Mesendoderm (in vitro differentiated cells): Measurements from ENCODE around the gene APOE.

ENCODE experiments used
- DNase-seq: peaks from one replicate; pipeline ENCODE4 v3.0.0; 2013
- H2AK5ac ChIP-seq: 2 replicates; pipeline ENCODE4 v1.6.1; 2013; ENCODE audit warnings: low read length, inconsistent platforms
- H2BK120ac ChIP-seq: 2 replicates; pipeline ENCODE4 v1.6.1; 2013; ENCODE audit warnings: low read depth, mild to moderate bottlenecking, low read length, moderate library complexity, mixed read lengths
- H2BK15ac ChIP-seq: replicated peaks from 2 replicates; pipeline ENCODE4 v1.6.1; 2013; ENCODE audit warnings: low read depth, mild to moderate bottlenecking, moderate library complexity
- H2BK5ac ChIP-seq: 2 replicates; pipeline ENCODE4 v1.6.1; 2013; ENCODE audit warnings: low read length, inconsistent platforms
- H3K18ac ChIP-seq: 2 replicates; pipeline ENCODE4 v1.6.1; 2013; ENCODE audit warnings: mild to moderate bottlenecking, low read length, mixed read lengths
- H3K23ac ChIP-seq: one replicate; pipeline ENCODE4 v1.6.1; 2013; ENCODE audit warnings: low read length
- H3K27ac ChIP-seq: 2 replicates; pipeline ENCODE4 v1.5.1; 2013; ENCODE audit warnings: low read depth, mild to moderate bottlenecking, inconsistent platforms, low read length, moderate library complexity
- H3K27me3 ChIP-seq: 2 replicates; pipeline ENCODE4 v1.6.1; 2013; ENCODE audit warnings: low read length, control low read depth, mild to moderate bottlenecking, inconsistent platforms; ENCODE audit not compliant: insufficient read depth, poor library complexity
- H3K36me3 ChIP-seq: 2 replicates; pipeline ENCODE4 v1.6.1; 2013; ENCODE audit warnings: low read length, inconsistent platforms; ENCODE audit not compliant: control insufficient read depth, insufficient read depth
- H3K4ac ChIP-seq: one replicate; pipeline ENCODE4 v1.6.1; 2013; ENCODE audit warnings: low read depth, mild to moderate bottlenecking, low read length, moderate library complexity
- H3K4me1 ChIP-seq: 2 replicates; pipeline ENCODE4 v1.6.1; 2013; ENCODE audit warnings: low read depth, low read length, inconsistent platforms; ENCODE audit not compliant: control insufficient read depth
- H3K4me2 ChIP-seq: 2 replicates; pipeline ENCODE4 v1.6.1; 2013; ENCODE audit warnings: low read length
- H3K4me3 ChIP-seq: 2 replicates; pipeline ENCODE4 v1.5.1; 2013; ENCODE audit warnings: mild to moderate bottlenecking, low read length
- H3K56ac ChIP-seq: one replicate; pipeline ENCODE4 v1.6.1; 2013; ENCODE audit warnings: low read length
- H3K79me1 ChIP-seq: 2 replicates; pipeline ENCODE4 v1.6.1; 2013; ENCODE audit warnings: low read length, inconsistent platforms
- H3K79me2 ChIP-seq: 2 replicates; pipeline ENCODE4 v1.6.1; 2013; ENCODE audit warnings: mild to moderate bottlenecking, low read length; ENCODE audit not compliant: control insufficient read depth, insufficient read depth
- H3K9ac ChIP-seq: 2 replicates; pipeline ENCODE4 v1.6.1; 2013; ENCODE audit warnings: low read length, inconsistent platforms
- H4K5ac ChIP-seq: one replicate; pipeline ENCODE4 v1.6.1; 2013; ENCODE audit warnings: low read length
- H4K8ac ChIP-seq: one replicate; pipeline ENCODE4 v1.6.1; 2013; ENCODE audit warnings: low read depth, mild to moderate bottlenecking, control low read depth, low read length, moderate library complexity
- WGBS: extraction: QIAGEN DNeasy Blood & Tissue Kit; methylation state at CpG from one replicate; pipeline ENCODE4 v1.1.7; 2013; ENCODE audit warnings: low lambda C conversion rate, missing lambda C conversion rate; ENCODE audit not compliant: insufficient coverage; ENCODE audit errors: extremely low coverage; 5-methylcytosine and 5-hydroxymethylcytosine counted together

APOE gene

GRCh38 chr19:44874317-44874716, 31.3 kb upstream of the APOE start:
- H4K8ac ChIP-seq, result no peak overlapping the region
- H3K27ac ChIP-seq, result no peak overlapping the region
- no peak overlapping the region for H3K4me2 ChIP-seq
- H2BK15ac ChIP-seq, result no peak overlapping the region
- H3K23ac ChIP-seq, result no peak overlapping the region
- H3K56ac ChIP-seq, result no peak overlapping the region
- no peak overlapping the region for H2BK5ac ChIP-seq
- WGBS, result no CpG with 5 or more reads among the region's 16 CpGs
- H4K5ac ChIP-seq, result no peak overlapping the region
- H3K4ac ChIP-seq, result no peak overlapping the region
- H3K36me3 ChIP-seq, result peaks cover 31% of the 10 kb centered on the region
- H3K18ac ChIP-seq, result no peak overlapping the region
- peaks cover 3% of the 10 kb centered on the region for H3K79me1 ChIP-seq
- H3K79me2 ChIP-seq, result no peaks in the 10 kb centered on the region
- H2BK120ac ChIP-seq, result no peak overlapping the region
- DNase-seq, result no peak
- H3K27me3 ChIP-seq, result no peaks in the 10 kb centered on the region
- no peak overlapping the region for H3K4me3 ChIP-seq
- no peaks in the 10 kb centered on the region for H3K4me1 ChIP-seq
- H2AK5ac ChIP-seq, result no peak overlapping the region
- no peak overlapping the region for H3K9ac ChIP-seq

DNA sequence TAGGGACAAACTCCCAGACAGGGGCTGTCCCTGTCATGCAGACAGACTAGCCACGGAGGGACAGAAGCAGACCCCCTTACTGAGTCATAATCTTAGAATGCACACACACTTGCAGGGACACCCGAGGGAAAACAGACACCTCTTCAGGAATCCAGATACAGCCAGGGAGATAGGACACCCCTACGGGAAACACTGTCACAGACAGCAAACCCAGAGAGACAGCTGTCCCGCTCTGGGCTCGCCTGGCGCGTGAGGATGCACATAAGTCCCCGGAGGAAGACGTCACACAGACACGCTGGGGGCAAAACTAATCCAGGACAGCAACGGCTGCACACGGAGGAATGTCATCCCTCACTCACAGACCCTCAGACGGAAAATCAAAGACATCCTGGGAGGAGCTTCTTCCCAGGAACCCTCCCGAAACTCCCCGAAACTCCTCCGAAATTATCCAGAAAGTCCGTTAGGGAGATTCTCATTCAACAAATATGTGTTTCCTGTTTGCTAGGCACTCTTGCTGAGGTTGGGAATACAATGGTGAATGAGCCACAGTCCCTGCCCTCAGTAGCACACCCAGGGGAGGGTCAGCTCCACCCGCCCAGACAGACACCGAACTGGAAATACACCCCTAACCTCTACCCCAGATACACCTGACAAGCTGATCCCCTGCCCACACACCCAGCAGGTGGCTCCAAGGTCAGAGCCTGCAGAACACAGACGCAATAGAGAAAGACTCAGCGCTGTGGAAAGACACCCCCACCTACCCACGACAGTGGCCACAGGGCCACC, 29.7 kb upstream of the APOE start:
- H4K5ac ChIP-seq, result no peak overlapping the region
- no peak for DNase-seq
- H2BK120ac ChIP-seq, result no peak overlapping the region
- no CpG with 5 or more reads among the region's 22 CpGs for WGBS
- H3K4me3 ChIP-seq, result no peak overlapping the region
- no peak overlapping the region for H3K27ac ChIP-seq
- H3K4me2 ChIP-seq, result no peak overlapping the region
- H4K8ac ChIP-seq, result no peak overlapping the region
- no peaks in the 10 kb centered on the region for H3K4me1 ChIP-seq
- no peak overlapping the region for H2AK5ac ChIP-seq
- no peak overlapping the region for H3K18ac ChIP-seq
- H3K4ac ChIP-seq, result no peak overlapping the region
- peaks cover 33% of the 10 kb centered on the region for H3K36me3 ChIP-seq
- no peak overlapping the region for H3K9ac ChIP-seq
- H3K79me2 ChIP-seq, result no peaks in the 10 kb centered on the region
- H3K27me3 ChIP-seq, result no peaks in the 10 kb centered on the region
- no peak overlapping the region for H3K56ac ChIP-seq
- peaks cover 3% of the 10 kb centered on the region for H3K79me1 ChIP-seq
- no peak overlapping the region for H2BK5ac ChIP-seq
- H2BK15ac ChIP-seq, result no peak overlapping the region
- H3K23ac ChIP-seq, result no peak overlapping the region

DNA sequence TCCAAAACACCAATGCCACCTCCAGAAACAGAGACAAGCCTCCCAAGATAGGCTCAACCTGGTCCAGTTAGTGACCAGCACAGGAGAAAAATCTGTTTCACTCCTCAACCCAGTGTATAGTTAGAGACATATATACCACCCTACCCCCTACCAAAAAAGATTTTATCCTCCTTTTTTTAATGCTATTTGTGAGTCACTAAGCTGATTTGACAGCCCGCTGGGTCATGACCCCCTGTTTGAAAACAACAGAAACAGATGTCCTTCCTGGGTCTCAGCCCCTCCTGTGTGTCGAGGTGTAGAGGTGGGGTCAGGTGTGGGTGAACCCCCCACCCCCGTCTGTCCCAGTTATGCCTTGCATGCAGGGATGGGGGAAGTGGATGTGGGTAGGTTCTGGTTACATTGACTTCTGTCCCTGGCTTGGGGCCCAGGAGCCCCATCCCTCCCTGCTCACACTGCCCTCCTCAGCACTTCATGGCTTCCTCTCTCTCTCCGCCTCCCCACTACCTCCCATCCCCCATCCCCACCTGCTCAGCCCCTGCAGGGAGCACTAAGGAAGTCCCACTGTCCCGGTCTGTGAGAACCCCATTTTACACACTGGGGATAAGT, 28.6 kb upstream of the APOE start:
- no peak overlapping the region for H3K4me2 ChIP-seq
- no peak overlapping the region for H4K5ac ChIP-seq
- H2AK5ac ChIP-seq, result no peak overlapping the region
- H3K27ac ChIP-seq, result no peak overlapping the region
- no peak overlapping the region for H2BK15ac ChIP-seq
- peaks cover 31% of the 10 kb centered on the region for H3K36me3 ChIP-seq
- no peak for DNase-seq
- H2BK120ac ChIP-seq, result no peak overlapping the region
- peaks cover 3% of the 10 kb centered on the region for H3K79me1 ChIP-seq
- H3K27me3 ChIP-seq, result no peaks in the 10 kb centered on the region
- H3K18ac ChIP-seq, result no peak overlapping the region
- H4K8ac ChIP-seq, result no peak overlapping the region
- H3K4ac ChIP-seq, result no peak overlapping the region
- H3K79me2 ChIP-seq, result no peaks in the 10 kb centered on the region
- no peak overlapping the region for H3K9ac ChIP-seq
- WGBS, result no CpG with 5 or more reads among the region's 5 CpGs
- H3K4me3 ChIP-seq, result no peak overlapping the region
- no peak overlapping the region for H3K23ac ChIP-seq
- no peak overlapping the region for H2BK5ac ChIP-seq
- no peaks in the 10 kb centered on the region for H3K4me1 ChIP-seq
- no peak overlapping the region for H3K56ac ChIP-seq

- Histone ChIP-seq H3K79me1 (no peaks in the 10 kb centered on the region), H3K27me3 (no peaks in the 10 kb centered on the region), H3K4ac (no peak overlapping the region), H2AK5ac (no peak overlapping the region), H4K8ac (no peak overlapping the region), H3K4me3 (no peak overlapping the region), H3K36me3 (peaks cover 23% of the 10 kb centered on the region), H3K4me2 (no peak overlapping the region), H3K9ac (no peak overlapping the region), H2BK15ac (no peak overlapping the region), H3K23ac (no peak overlapping the region), H3K4me1 (no peaks in the 10 kb centered on the region), H4K5ac (no peak overlapping the region), H3K79me2 (no peaks in the 10 kb centered on the region), H2BK5ac (no peak overlapping the region), H3K56ac (no peak overlapping the region), H3K27ac (no peak overlapping the region), H2BK120ac (no peak overlapping the region), H3K18ac (no peak overlapping the region)
- no peak for DNase-seq
- WGBS, result no CpG with 5 or more reads among the region's 26 CpGs
These were observed 27.3 kb upstream of the APOE start for GRCh38 chr19:44878120-44878865.

DNA sequence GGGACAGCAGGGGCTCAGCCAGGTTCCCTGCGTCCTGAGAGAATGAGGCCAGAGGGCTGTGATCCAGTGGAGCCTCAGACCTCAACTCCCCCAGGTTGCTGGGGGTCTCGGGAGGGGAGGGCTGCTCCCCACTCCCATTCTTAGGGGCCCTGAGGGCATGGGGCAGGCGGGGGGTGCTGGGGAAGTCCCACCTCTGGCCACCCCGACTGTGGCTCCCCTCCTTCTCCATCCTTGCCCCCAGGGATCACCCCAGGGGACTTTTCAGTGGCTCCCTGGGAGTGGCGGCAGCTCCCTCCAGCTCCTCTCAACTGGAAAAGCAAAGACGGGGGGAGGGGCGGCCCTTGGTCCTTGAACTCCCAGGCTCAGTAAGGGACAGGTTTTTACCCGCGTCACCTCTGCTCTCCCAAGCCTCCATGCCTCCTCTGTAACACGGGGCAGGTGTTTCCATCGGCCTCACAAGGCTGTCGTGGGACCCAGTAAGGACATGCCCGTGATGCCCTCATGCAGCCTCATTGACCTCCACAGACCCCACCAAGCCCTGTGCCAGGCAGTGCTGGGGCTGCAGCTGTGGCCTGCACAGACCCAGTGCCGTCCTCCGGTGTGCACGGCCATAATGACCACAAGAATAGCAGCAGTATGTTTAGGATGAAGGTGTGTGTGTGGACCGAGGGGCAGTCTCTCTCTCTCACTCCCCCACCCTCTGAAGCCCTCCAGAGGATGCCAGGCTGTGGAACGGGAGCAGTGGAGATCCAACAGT, 26.1 kb upstream of the APOE start:
- H4K8ac ChIP-seq, result no peak overlapping the region
- H3K4ac ChIP-seq, result no peak overlapping the region
- peaks cover 17% of the 10 kb centered on the region for H3K36me3 ChIP-seq
- no peaks in the 10 kb centered on the region for H3K27me3 ChIP-seq
- H3K18ac ChIP-seq, result no peak overlapping the region
- H3K79me2 ChIP-seq, result no peaks in the 10 kb centered on the region
- no peak overlapping the region for H3K4me2 ChIP-seq
- no peak overlapping the region for H4K5ac ChIP-seq
- H2BK120ac ChIP-seq, result no peak overlapping the region
- no peaks in the 10 kb centered on the region for H3K79me1 ChIP-seq
- no CpG with 5 or more reads among the region's 18 CpGs for WGBS
- no peak overlapping the region for H2BK15ac ChIP-seq
- no peak overlapping the region for H3K23ac ChIP-seq
- no peak overlapping the region for H3K56ac ChIP-seq
- no peak overlapping the region for H2AK5ac ChIP-seq
- no peak overlapping the region for H2BK5ac ChIP-seq
- no peak overlapping the region for H3K27ac ChIP-seq
- no peaks in the 10 kb centered on the region for H3K4me1 ChIP-seq
- no peak overlapping the region for H3K4me3 ChIP-seq
- no peak overlapping the region for H3K9ac ChIP-seq
- no peak for DNase-seq
